Activated naive CD8-positive, alpha-beta T cell treated with anti-CD3 and anti-CD28 coated beads, Interleukin-2, amount 50 U/mL, for 16 hours (primary cell): ENCODE measurements around the gene MTA3.

Experiments
- DNase-seq: peaks from one replicate; pipeline ENCODE4 v3.0.0-alpha.2; 2020; ENCODE audit warnings: low read depth, low spot score

MTA3 gene

DNA sequence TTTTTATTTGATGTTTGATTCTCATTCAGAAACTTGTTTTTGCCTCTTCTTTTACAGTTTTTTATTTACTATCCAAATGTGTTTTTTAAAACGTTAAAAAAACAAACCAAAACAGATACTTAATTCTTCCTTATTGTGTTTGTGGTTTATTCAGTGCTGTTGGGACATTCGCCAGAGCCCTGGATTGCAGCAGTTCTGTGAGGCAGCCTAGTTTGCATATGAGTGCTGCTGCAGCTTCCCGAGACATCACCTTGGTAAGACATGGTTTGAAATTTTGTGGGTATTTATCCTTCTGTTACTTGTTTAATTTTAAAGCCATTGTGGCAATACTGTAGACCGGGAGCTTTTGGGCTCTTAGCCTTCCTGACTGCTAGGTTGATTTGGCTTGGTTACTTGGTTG, 91.2 kb downstream of the MTA3 start:
- DNase-seq = no peak

DNA sequence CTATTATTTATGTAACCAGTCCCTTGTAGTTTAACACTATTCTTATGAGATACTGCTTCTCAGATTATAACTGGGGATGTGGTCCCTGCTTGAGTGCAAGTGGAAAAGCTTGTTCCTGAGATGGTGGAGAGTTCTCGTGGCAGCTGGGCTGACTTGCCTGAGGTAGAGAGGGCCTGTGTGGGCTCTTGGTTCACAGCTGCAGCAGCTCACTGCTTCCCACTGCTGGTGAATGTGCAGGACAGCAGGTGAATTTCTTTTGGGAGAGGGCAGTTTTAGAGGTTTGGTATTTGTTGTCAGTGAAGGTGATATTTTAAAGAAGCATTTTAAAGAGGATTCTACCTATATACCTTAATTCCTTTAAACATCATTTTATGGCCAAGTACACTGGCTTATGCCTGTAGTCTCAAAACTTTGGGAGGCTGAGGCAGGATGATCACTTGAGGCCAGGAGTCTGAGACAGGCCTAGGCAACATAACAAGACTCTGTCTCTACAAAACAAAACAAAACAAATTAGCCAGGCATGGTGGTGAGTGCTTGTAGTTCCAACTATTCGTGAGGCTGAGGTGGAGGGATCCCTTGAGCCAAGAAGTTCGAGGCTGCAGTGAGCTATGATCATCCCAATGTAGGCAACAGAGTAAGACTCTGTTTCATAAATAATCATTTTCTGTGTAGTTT, 94.8 kb downstream of the MTA3 start:
- peak; percentile 19 for DNase-seq

DNA sequence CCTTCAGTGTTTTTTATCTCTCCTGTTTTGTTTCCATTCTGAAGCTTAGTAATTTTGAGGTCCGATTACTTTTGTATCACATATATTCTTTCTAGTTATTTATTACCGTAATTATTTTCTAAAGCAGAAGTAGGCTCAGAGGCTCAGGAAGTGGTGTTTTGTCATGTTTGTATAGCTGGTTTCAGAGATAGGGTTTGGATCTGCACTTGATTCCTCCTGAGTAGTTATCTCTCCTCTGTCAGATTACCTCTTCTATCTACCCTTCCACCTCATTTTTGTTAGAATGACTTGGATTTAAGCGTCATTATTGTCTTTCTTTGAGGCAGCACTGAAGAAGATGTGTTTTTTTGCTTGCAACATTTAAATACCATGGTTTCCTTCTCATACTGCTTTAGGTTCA, 95.4 kb downstream of the MTA3 start:
- DNase-seq = no peak

DNA sequence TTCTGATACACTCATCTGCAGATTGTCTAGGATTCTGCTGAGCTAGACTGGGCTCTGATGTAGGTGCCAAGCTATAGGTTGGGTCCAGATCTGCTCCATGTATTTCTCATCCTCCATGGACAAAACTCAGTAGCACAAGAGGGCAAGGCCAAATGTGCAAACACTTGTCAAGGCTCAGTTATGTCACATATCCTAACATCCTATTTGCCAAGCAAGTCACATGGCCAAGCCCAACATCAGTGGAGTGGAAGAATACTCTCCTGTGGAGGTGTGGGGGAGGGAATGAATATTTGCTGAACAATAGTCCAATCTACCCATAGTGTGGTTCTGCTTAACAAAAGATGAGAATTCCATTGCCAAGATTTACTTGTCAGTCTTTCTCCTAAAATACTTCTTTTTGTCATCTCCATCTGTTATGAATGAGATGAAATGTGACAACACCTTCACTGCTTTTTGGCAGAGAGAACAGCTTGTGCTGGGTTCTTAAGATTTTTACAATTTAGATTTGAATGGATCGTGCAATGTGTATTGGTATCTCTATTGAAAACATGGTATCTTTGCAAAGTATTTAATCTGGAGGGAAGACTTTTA, 105.7 kb downstream of the MTA3 start:
- DNase-seq = no peak

DNA sequence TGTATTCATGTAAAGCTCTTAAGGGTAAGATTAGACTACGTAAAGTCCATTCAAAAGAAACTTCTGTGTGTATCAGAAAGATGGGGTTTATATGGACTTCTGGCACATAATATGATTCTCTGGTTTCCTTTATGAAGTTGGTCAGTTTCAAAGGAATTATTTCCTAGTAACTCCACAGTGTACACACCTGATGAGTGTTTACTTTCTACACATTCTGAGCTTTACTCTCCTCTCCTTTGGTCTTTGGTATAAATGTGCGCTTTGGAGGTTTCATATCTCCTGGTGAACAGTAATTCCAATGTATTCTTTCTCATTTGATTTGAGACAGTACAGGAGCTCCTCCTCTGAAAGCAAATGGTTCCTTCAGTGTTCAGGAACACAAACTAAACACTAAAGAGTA, 107.4 kb downstream of the MTA3 start:
- no peak for DNase-seq

DNA sequence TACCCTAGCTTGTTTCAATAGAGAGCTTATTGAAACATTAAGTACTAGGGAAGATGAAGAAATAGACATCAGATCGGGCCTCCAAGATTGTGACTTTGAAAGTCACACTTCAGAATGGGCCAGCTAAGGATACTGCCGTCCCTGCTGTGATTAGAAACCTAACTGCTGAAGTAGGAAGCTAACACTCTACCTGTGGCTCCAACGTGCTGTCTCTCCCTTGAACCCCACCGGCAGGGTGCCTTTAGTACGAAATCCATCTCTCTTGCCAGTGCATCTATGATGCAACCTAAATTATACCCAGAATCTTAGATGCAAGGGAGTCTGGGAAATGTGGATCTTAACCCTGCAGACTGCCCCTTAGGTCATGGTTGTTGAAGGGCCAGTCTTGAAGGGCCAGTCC, 116.9 kb downstream of the MTA3 start:
- no peak for DNase-seq

DNA sequence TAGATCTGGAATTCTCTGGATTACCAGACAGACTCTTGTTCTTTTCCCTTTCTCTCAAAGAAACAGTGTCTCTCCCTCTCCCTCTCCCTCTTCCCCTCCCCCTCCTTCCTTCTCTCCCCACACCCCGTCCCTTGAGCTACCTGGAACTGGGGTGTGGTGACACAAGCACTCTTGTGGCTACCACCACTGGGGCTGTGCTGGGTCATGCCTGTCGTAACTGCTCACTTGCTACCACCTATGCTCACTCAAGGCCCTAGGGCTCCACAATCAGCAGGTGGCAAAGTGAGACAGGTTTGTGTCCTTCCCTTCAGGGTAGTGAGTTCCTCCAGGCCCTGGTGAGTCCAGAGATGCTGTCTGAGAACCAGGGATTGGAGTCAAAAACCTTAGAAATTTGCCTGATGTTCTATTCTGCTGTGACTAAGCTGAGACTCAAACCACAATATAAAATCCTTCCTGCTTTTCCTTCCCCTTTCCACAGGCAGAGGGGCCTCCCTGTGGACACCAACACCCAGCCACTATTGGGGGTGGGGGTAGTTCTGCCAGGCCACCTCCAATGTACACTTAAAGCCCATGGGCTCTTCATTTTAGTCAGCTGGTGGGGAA, 124.7 kb downstream of the MTA3 start:
- DNase-seq = no peak

DNA sequence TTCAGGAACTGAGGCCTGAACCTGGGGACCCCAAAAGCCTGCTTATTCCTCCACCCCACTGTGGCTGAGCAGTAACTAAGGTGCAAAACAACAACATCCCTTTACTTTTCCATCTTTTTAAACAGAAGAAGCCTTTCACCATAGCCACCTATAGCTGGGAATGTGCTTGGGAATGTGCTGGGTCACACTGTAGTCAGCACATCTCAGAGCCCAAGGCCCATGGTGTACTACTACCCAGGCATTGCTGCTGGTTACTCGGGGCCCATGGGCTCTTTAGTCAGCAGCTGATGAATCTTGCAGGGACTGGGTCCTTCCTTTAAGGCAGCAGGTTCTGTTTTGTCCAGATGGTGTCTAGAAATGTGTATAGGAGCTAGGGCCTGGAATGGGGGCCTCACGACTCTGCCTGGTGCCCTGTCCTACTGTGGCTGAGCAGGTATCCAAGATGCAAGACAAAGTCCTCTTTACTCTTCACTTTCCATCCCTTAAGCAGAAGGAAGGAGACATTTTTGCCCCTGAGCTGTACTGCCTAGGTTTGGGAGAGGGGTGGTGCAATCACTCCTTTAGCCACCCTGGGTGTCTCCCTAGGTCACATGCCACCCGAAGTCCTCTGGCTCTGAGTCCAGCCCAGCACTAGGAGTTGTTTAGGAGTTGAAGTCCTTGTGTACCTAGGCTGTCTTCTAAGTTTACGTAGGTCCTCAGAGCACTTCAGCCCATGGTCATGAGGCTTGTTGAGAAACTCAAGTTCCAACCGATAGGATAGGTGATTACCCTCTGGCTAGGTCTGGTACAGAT, 125.5 kb downstream of the MTA3 start:
- DNase-seq = no peak

DNA sequence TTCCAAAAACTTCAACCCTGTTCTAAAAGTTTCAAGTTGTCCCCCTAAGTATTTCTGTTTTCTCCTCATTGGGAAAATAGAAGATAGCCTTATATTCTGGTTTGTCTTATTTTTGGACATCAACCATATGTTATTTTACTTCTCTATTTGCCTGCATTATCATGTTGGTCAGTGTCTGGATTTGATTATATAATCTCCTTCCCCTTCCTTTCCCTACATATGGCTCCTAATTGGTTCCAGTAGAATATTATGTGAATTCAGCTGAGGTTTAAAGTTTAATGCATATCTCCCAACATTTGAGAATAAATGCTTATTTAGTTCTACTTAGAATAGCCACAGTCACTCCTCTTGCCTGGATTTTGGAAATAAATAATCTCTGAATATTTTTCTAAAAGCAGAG, 128.6 kb downstream of the MTA3 start:
- DNase-seq = no peak

DNA sequence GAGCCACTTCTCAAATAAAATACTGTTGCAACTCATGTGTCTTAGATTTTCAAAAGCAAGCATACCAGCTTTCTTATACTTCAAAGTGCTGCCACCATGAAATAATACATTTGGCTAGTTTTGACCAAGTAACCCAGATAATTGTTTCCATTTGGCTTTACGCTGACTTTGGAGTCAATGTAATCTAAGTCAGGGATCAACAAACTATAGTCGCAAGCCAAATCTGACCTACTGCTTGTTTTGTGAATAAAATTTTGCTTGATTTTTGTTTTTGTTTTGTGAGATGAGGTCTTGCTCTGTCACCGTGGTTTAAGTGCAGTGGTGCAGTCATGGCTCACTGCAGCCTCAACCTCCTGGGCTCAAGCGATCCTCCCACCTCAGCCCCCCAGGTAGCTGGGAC, 130.5 kb downstream of the MTA3 start:
- no peak for DNase-seq

DNA sequence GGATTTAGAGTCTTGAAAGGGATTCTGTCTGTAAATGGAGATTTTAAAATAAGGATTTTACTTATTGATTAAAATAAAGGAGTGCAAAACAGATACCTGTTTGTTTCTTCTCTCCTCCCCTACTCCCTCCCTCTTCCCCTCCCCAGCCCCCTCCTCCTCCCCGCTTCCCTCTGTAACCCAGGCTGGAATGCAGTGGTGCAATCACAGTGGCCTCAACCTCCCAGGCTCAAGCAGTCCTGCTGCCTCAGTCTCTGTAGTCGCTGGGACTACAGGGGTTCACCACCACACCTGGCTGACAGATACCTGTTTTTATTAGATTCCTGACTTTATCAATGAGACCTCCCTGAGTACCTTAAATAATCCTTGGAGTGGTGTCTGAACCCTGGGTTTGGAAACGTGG, 138.4 kb downstream of the MTA3 start:
- no peak for DNase-seq

DNA sequence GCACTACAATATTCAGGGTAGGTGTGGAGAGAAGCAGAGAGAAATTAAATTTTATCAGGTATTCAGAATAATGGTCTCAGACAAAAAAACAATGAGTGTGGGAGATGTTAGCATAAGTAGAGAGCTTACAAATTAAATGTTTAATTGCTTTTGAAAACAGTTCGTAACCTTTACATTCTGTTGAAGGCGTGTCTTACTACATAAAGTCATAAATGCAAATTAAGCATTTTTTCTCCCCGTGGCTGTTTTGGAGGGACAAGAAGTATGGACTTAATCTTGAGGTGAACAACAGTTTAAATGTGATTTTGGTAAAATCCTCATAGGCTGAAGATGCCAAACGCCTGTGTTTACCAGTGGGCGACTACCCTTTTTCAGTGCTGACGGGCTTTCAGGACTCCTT, 139.7 kb downstream of the MTA3 start:
- no peak for DNase-seq

DNA sequence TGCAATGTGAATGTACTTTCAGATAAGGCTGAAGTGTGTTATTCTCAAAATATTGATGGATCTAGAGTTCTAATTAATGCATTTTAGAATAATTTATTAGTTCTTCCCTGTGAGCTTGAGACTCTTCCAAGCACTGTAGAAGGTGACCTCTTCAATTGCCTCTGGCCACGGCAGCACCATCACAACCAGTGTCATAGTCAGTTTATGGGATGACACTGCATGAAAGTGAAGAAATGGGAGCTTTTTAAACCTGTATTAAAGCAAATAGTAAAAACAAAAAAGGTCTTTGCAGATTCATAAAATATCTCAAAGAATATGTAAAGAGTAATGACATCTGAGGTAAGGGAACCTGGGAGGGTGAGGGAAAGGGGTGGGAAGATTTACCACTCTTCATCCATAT, 143.5 kb downstream of the MTA3 start:
- no peak for DNase-seq

DNA sequence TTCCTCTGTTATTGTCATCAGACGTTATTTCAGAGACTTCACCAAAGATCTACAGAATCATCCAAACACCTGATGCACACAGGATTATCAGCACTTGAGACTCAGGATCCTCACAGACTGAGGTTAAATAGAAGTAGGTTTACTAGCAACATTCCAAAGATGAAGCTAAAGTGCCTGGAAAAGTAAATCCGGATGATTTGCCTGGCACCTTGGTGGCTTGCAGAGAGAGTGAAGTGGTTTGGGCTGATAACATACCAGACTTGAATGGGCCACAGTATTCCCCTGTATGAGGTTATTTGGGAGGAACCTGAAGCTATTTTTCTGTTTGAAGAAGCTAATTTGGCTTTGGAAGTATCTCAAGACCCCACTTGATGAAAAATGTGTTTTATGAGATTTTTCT, 144.5 kb downstream of the MTA3 start:
- no peak for DNase-seq

DNA sequence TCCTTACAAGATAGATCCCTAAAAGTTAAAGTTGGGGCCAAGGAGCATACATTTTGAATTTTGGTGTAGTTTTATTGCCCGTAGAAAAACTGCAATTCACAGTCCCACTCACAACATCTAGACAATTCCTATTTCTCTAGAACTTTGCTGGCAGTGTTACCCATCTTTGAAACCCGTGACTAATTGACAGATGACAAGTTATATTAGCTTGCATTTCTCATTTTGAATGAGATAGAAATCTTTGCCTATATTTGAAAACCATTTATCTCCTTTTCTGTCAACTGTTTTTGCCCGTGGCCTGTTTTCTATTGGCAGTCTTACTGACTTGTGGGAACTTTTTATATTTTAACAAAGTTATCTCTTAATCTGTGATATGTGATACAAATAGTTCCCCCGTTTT, 145.5 kb downstream of the MTA3 start:
- DNase-seq = no peak

DNA sequence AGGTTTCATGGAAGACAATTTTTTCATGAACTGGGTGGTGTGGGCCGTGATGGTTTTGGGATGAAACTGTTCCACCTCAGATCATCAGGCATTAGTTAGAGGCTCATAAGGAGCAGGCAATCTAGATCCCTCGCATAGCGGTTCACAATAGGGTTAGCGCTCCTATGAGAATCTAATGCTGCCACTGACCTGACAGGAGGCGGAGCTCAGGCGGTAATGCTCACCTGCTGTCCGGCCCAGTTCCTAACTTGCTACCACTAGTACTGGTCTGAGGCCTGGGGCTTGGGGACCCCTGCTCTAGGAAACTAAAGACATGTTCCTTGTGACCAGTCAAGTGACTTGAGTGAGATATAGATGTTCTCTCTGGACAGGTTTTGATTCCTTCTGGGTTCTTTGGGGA, 146.3 kb downstream of the MTA3 start:
- DNase-seq = no peak

DNA sequence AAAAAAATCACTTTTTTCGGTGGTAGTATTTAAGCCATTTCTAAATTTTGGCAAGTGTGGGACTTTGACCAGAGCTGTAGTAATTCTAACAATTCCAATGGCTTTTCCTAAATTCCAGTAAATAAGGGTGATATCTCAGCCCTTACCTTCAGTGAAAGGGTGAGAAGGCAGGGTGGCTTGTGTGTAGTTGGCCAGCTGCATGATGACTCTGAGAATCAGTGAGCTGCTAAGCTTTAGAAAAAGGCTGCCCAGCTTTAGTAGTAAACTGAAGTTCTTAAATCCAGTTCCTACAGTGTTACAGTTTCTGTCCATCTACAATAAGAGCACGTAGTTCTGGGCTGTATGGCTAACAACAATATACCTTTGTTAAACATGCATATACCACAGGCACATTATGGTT, 153.5 kb downstream of the MTA3 start:
- no peak for DNase-seq

DNA sequence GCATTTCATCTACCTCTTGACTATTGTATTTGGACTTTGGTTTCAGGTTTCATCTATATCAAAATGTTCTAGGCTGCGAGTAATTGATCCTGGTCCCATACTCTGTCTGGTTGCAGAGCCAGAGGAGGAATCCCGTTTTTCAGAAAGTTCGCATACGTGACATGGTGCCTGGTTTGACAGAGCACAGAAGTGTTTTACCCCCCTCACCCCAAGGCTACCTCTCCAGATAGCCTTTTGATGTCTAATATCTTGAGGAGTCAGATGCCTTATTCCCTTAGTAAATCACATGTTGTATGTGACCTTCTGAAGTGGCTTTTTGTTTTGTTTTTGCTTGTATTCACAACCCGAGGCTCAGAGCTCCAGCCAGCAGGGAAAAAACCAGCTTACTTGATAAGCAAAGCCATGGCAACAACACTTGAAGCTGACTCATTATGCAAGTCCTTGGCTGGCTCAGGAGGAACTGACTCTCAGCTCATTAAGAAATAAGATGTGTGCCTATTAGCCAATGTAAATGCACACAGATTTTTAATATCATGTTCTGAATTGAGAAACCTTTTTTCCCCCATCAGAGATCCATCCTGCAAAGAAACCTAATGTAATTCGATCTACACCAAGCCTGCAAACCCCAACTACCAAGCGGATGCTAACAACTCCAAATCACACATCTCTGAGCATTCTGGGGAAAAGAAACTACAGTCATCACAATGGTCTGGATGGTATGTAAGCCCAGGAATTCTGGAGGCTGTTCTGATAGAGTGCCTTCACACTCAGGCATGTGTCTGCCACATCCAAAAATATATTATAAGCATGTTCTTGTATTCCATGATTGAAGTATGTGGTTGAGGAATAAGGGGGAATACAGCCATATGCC, 154.1 kb downstream of the MTA3 start:
- DNase-seq = no peak

DNA sequence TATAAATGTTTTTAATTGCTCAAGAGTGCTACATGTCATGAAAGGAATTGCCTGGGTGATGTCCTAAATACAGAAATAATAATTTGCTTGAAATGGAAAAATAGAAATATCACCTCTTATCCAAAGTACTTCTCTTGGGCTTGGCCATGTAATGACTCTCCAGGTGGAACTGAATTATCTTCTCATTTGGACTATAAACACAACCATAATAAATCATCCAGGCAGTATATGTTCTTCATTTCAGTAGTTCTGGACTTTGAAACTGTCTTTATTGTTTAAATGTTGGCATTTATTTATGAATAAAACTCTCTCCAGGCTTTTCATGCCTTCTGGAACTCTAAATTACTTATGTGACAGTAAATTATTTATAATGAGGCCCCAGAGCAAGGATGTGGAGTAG, 155.0 kb downstream of the MTA3 start:
- no peak for DNase-seq

DNA sequence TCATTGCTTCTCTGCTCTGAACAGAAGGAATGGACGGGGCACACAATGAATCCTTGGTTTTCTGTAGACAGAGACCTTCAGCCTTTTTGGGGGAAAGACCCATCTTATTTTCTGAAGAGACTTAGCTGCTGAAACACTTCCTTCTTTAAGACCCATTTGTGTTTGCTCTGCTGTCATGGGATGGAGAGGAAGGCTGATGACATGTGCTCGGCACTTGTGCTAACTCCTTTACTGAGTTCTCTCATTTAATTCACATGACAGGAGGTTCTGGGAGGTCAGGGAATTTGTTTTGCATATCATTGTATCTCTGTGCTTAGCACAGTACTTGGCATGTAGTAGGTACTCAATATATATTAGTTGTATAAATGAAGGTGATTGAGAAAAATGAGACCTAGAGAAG, 156.5 kb downstream of the MTA3 start:
- no peak for DNase-seq

DNA sequence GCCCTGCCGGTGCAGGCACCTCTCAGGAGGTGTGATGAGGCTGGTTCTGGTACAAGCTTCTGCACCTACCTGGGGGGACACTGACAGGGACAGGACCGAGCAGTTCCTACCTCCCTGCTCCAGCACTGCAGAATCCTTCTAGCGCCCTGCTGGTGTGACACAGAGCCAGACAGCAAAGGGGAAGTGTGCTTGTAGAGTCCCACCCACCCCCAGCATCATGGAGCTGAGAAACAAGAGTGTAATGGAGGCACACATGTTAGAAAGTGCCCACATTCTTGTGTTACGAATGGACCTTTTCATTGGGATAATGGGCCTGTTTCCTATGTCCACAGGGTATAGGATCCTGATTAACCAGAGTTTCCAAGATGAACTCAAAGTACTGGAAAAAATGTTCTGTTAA, 157.2 kb downstream of the MTA3 start:
- DNase-seq = no peak

DNA sequence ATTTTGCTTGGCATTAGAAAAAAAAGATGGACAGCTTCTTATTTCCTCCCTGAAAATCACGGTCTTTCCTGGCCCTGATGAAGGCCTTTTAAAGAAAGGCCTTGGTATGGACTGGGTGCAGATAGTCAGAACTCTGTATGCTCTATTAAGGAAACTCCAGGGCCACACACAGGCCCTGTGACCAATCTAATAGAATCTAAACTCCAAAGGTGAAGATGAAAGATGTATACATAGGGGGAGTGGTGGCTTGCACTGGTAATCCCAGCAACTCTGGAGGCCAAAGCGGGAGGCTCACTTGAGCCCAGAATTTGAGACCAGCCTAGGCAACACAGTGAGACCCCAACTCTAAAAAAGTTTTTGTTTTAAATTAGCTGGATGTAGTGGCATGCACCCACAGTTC, 158.2 kb downstream of the MTA3 start:
- DNase-seq = no peak
